ENCODE data around the gene CD44. TPM values are rescaled to one million over a fixed set of nuclear protein-coding genes. Genes with fewer than 3 reads are reported as not detected.

CD44 gene
- total RNA-seq, 3 donors from 2014 or later, result 468 to 781 (median 646) TPM

DNA sequence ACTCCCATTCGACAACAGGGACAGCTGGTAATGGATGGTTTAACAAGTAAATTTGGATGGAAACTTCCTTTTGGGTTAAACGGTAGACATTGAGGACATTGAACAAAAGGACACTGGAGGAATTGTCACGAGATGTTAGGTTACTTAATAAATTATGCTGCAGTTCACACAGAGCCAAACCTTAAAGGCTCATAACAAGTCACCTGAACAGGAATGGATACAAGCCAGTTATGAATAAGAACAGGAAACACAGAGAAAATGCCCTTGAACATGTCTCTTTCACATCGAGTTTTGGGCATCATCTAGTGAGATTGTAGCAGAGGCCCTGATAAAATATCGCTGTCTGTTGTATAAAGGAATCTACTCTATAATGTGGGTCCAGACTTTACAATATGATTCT, 65.6 kb downstream of the CD44 start:
- peaks cover 92% of the 10 kb centered on the region for H3K36me3 Mint-ChIP-seq (ENCODE audit: insufficient read depth)
- H3K4me3 Mint-ChIP-seq, result no peak overlapping the region
- ATAC-seq (no peak), DNase-seq (no peak)
- H3K9me3 Mint-ChIP-seq, result no peaks in the 10 kb centered on the region
- no peaks in the 10 kb centered on the region for H3K27me3 Mint-ChIP-seq (ENCODE audit: low read depth)
- H3K4me1 Mint-ChIP-seq (ENCODE audit: low read depth), result peaks cover 42% of the 10 kb centered on the region

DNA sequence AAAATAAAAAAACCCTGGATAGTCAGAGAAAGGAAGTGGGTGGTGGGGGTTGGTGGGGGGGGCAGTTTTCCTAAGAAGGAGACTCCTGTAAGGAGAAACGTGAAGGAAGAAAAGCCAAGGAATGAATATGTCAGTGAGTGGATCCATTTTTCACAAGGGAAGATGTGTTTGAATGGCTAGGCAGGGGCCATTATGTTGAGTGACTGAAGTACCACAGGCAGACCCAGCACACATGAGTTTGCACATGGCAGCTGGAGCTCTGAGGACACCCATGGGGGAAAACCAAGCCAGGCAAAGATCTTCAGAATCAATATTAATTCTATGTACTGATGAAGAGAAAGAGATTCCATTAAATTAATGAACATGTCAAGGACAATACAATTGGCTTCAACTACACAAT, 67.6 kb downstream of the CD44 start:
- peaks cover 6% of the 10 kb centered on the region for H3K9me3 Mint-ChIP-seq
- ATAC-seq (no peak), DNase-seq (no peak)
- H3K4me1 Mint-ChIP-seq (ENCODE audit: low read depth), result peaks cover 41% of the 10 kb centered on the region
- H3K4me3 Mint-ChIP-seq, result no peak overlapping the region
- H3K36me3 Mint-ChIP-seq (ENCODE audit: insufficient read depth), result peaks cover 91% of the 10 kb centered on the region
- H3K27me3 Mint-ChIP-seq (ENCODE audit: low read depth), result no peaks in the 10 kb centered on the region

DNA sequence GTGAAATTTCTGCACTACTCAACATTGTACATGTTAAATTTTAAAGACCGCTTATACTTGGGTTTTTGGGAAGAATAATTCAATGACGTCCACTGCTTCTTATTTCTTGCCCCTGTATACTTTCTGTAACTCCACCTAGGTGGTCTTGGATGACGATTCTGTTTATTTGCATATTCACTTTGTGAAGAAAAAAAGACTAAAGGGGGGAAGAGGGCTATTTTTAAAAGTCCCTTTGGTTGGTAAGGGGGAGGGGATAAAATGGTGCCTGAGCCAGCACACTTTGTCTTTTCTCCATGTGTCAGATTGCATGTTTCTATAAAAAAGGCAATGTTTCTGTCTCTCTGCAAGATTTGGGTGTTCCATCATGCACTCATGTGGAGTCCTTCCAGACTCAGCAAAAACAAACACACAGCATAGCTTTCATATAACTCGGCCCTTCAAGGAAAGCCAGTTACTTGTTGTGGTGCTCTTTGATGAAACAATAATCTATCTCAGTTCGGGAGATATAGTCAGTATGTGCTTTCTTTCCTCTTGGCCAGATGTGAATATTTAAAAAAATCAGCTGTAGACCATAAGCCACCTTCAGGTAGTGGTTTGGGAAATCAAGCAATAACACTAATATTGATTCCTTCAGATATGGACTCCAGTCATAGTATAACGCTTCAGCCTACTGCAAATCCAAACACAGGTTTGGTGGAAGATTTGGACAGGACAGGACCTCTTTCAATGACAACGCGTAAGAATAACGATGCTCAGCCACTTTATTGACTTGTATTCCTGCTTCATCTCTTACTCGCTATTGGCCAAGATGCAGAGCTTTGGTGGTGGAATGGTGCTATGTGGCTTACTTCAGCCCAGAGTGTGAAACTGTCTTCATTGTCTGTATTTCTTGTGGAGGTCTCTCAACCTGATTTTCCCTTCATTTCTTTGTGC, 68.8 kb downstream of the CD44 start:
- H3K4me3 Mint-ChIP-seq, result no peak overlapping the region
- peaks cover 87% of the 10 kb centered on the region for H3K36me3 Mint-ChIP-seq (ENCODE audit: insufficient read depth)
- ATAC-seq (no peak), DNase-seq (no peak)
- no peaks in the 10 kb centered on the region for H3K27me3 Mint-ChIP-seq (ENCODE audit: low read depth)
- H3K4me1 Mint-ChIP-seq (ENCODE audit: low read depth), result peaks cover 39% of the 10 kb centered on the region
- H3K9me3 Mint-ChIP-seq, result peaks cover 6% of the 10 kb centered on the region

DNA sequence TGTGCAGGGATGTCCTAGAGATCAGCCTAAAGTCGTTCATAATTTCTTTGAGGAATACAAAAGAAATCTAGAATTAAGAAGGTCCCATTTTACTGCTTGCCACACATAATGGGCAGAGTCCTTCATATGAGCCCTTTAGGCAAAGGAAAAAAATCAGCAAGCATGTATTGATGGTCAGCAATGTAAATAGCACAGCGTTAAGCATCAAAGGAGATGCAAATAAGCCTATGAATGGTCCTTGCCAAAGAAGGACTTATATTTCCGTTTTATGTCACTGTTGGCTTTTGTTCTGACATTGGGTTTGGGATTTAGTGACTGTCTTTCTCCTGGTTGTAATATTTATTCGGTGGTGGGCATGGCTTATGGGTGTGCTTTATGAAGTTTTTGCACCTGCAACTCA, 69.8 kb downstream of the CD44 start:
- H3K4me3 Mint-ChIP-seq, result no peak overlapping the region
- peaks cover 85% of the 10 kb centered on the region for H3K36me3 Mint-ChIP-seq (ENCODE audit: insufficient read depth)
- no peaks in the 10 kb centered on the region for H3K27me3 Mint-ChIP-seq (ENCODE audit: low read depth)
- H3K4me1 Mint-ChIP-seq (ENCODE audit: low read depth), result peaks cover 44% of the 10 kb centered on the region
- peaks cover 6% of the 10 kb centered on the region for H3K9me3 Mint-ChIP-seq
- ATAC-seq (no peak), DNase-seq (no peak)

DNA sequence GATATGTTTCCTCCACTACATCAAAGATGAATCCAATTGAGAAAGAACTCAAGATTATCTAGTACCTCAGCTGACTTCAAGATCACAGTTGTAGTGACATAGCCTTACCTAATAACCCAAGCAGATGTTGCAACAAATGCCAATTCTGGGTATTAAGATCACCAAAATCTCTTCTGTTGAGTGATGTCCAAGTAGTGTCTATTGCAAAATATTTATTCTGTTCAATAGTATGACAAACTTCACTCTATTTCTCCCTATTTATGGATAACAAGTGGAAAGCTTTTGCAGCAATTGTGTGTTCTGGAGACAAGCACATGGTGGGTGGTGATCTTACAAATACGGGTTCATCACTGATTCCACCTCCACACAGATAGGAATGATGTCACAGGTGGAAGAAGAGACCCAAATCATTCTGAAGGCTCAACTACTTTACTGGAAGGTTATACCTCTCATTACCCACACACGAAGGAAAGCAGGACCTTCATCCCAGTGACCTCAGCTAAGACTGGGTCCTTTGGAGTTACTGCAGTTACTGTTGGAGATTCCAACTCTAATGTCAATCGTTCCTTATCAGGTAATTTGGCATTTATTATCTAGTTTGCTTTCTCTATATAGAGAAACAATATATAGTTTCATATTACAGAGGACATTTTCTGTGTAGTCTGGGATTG, 72.0 kb downstream of the CD44 start:
- Mint-ChIP-seq H3K4me1 (ENCODE audit: low read depth) (peaks cover 55% of the 10 kb centered on the region), H3K4me3 (no peak overlapping the region), H3K27me3 (ENCODE audit: low read depth) (no peaks in the 10 kb centered on the region), H3K9me3 (peaks cover 6% of the 10 kb centered on the region), H3K36me3 (ENCODE audit: insufficient read depth) (peaks cover 80% of the 10 kb centered on the region)
- ATAC-seq, result no peak
- no peak for DNase-seq

DNA sequence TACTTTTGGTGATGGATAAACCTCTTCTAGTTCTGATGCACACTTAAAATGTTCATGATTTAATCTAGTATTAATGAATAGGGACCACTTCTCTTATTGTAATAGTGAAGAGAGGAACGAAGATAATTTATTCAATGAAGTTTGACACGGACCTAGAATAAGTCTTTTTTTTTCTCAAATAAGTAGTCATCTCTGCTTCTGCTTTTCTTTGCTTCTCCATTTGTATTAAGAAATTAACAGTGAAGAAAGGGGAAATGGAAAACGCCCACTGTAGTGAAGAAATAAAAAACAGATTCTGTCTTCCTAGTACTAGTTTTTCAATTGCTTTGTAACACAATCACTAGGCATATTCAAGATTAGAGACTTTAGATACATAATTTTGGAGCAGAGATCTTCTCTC, 73.0 kb downstream of the CD44 start:
- H3K27me3 Mint-ChIP-seq (ENCODE audit: low read depth), result no peaks in the 10 kb centered on the region
- no peak overlapping the region for H3K4me3 Mint-ChIP-seq
- H3K4me1 Mint-ChIP-seq (ENCODE audit: low read depth), result peaks cover 64% of the 10 kb centered on the region
- DNase-seq (no peak), ATAC-seq (no peak)
- peaks cover 80% of the 10 kb centered on the region for H3K36me3 Mint-ChIP-seq (ENCODE audit: insufficient read depth)
- H3K9me3 Mint-ChIP-seq, result peaks cover 6% of the 10 kb centered on the region

DNA sequence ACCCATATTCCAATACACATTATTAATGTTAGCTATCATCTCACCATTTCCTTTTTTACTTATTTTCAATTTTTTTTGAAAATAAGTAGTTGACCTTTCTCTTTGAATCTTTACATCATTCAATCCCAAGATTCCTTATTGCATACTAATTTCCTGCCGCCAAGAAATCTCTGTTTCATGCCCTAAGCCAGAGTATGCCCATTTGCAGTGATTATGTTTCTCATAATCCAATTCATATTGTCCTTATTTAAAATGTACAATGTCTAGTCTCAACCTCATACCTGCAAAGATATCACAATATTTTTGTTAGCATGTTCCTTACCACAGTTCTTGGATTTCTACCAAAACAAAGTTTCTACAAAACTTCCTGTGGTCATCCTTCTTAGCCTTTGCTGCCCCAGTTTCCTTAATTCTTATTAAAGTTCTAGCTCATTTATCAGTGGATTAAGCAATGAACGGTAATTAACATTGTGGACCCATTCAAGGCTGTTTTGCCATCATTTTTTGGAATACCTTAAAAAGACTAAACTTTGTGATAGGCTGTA, 75.3 kb downstream of the CD44 start:
- Mint-ChIP-seq H3K4me1 (ENCODE audit: low read depth) (peaks cover 68% of the 10 kb centered on the region), H3K9me3 (peaks cover 6% of the 10 kb centered on the region), H3K36me3 (ENCODE audit: insufficient read depth) (peaks cover 76% of the 10 kb centered on the region), H3K27me3 (ENCODE audit: low read depth) (no peaks in the 10 kb centered on the region), H3K4me3 (peak overlapping the region; percentile 11)
- ATAC-seq, result no peak
- no peak for DNase-seq

DNA sequence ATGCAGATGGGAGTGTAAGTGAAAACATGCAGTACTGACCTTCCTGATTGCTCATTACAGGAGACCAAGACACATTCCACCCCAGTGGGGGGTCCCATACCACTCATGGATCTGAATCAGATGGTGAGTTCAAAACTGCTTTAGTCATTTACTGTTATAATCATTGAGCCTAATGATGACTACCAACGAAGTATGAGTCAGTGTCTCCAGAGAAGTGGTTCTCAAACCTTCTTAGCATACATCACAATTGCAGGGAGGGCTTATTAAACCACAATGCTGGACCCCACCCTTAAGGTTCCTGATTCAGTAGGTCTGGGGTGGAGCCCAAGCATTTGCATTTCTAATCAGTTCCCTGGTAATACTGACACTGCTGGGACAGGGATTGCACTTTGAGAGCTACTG, 75.8 kb downstream of the CD44 start:
- Mint-ChIP-seq H3K36me3 (ENCODE audit: insufficient read depth) (peaks cover 76% of the 10 kb centered on the region), H3K27me3 (ENCODE audit: low read depth) (no peaks in the 10 kb centered on the region), H3K9me3 (peaks cover 6% of the 10 kb centered on the region), H3K4me3 (peak overlapping the region; percentile 11), H3K4me1 (ENCODE audit: low read depth) (peaks cover 68% of the 10 kb centered on the region)
- DNase-seq (peak; percentile 41), ATAC-seq (peak; percentile 88 to 91)

DNA sequence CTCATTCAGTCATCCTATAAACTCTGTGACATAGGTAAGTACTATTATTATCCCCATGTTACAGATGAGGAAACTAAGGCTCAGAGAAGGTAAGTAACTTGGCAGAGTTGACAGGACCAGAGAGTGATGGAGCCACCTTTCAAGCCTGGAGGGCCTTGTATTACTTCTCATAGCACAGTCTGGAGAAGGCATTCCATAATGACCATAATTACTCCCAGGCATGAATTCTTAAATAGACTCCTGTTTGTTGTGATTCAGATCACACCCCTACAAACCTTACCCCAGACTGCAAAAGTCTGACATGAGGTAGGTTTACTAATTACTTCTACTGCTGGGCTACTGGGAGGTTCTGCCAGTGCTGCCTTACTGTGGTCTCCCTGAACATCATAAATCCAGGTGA, 77.0 kb downstream of the CD44 start:
- Mint-ChIP-seq H3K4me1 (ENCODE audit: low read depth) (peaks cover 62% of the 10 kb centered on the region), H3K9me3 (no peaks in the 10 kb centered on the region), H3K27me3 (ENCODE audit: low read depth) (no peaks in the 10 kb centered on the region), H3K36me3 (ENCODE audit: insufficient read depth) (peaks cover 69% of the 10 kb centered on the region), H3K4me3 (no peak overlapping the region)
- ATAC-seq (no peak), DNase-seq (no peak)

DNA sequence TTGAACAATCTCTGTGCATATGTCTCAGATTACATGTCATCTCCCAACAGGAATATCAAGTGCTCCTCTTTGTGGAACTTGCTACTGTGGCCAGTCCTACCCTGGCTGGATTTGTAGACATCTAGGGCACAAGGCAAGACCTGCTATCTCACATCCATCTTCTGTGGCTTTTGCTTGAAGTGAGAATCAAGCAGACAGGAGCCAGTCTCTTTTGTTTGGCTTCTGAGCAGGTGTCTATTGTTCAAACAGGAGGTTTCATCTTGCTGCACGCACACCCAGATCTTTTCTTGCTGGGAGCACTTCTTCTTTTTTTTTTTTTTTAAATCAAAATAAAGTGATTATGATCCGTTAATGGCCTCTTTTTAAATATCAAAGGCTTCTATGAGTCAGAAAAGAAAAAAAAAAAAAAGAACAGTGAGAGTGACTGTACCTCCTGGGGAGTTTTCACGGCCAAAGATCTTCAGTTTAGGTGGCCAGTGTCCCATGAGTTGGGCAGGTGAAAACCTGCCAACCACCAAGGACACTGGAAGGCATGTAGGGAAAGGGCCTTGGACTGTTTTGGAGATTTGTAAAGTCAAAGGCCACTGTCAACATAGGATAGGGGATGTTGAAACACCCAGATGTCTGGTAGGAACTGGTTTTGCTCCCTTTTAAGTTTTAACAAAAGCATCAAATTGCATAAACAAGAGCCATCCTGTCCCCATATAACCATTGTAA, 78.1 kb downstream of the CD44 start:
- peak overlapping the region; percentile 16 for H3K4me3 Mint-ChIP-seq
- peaks cover 67% of the 10 kb centered on the region for H3K36me3 Mint-ChIP-seq (ENCODE audit: insufficient read depth)

DNA sequence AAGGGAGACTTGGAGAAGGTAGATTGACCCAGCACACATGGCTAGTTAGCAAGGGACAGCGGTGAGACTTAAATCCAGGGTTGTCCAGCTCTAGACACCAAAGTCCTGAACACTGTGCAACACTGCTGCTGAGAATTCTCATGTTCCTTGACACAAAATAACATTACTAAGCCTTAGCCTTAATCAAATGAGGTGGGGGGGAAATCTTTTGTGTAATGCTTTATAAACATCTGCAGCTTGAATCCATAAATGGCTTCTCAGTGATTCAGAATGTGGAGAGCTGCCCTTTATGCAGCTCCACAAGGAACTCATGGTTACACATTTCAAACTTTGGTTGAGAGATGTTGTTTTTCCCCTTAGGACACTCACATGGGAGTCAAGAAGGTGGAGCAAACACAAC, 80.0 kb downstream of the CD44 start:
- H3K4me1 Mint-ChIP-seq (ENCODE audit: low read depth), result peaks cover 40% of the 10 kb centered on the region
- no peaks in the 10 kb centered on the region for H3K27me3 Mint-ChIP-seq (ENCODE audit: low read depth)
- peaks cover 71% of the 10 kb centered on the region for H3K36me3 Mint-ChIP-seq (ENCODE audit: insufficient read depth)
- DNase-seq, result no peak
- no peak for ATAC-seq
- H3K9me3 Mint-ChIP-seq, result no peaks in the 10 kb centered on the region
- no peak overlapping the region for H3K4me3 Mint-ChIP-seq

More for the DNA sequence above, 78.1 kb downstream of the CD44 start:
- no peaks in the 10 kb centered on the region for H3K27me3 Mint-ChIP-seq (ENCODE audit: low read depth)
- DNase-seq, result no peak
- peaks cover 54% of the 10 kb centered on the region for H3K4me1 Mint-ChIP-seq (ENCODE audit: low read depth)
- H3K9me3 Mint-ChIP-seq, result no peaks in the 10 kb centered on the region
- peak in 1 of 2 donors; percentile 32 for ATAC-seq

DNA sequence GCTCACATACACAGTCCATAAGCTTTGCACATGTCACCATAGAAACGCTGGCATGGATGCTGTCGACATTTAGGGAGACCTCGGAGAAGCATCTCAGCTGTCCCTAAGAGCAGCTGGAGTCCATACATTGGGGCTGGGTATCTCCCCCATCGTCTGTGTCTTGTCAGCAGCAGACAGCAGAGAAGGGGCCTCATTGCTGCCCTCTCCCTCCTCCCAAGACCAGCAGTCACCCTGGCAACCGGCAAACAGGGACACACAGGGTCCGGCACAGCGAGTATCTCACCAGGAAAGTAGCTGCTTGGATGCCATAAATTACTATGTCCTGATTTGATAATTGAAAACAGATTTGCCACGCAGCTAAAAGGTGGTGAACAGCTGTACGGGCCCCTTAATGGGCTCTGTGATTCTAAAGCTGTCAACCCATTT, 84.4 kb downstream of the CD44 start:
- H3K9me3 Mint-ChIP-seq, result no peaks in the 10 kb centered on the region
- peaks cover 7% of the 10 kb centered on the region for H3K4me1 Mint-ChIP-seq (ENCODE audit: low read depth)
- peaks cover 75% of the 10 kb centered on the region for H3K36me3 Mint-ChIP-seq (ENCODE audit: insufficient read depth)
- no peak overlapping the region for H3K4me3 Mint-ChIP-seq
- ATAC-seq (no peak), DNase-seq (no peak)
- H3K27me3 Mint-ChIP-seq (ENCODE audit: low read depth), result no peaks in the 10 kb centered on the region

DNA sequence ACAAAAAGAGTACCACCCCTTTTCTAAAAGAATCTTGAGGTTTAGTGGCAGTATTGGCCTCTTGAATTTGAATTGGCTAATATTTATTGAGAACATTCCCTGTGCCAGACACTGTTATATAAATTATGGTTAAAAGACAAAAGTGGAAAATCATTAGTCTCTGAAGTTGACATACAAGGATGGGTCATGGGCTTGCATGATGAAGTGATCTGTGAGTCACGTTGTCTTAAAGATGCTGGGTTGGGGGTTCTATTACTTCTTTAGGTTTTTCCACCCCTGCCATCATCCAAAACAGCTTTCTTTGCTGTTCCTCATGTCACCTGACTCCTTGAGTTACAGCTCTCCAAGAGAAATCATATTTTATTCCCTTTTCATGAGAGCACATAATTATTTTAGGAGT, 85.0 kb downstream of the CD44 start:
- H3K36me3 Mint-ChIP-seq (ENCODE audit: insufficient read depth), result peaks cover 76% of the 10 kb centered on the region
- H3K4me1 Mint-ChIP-seq (ENCODE audit: low read depth), result peaks cover 7% of the 10 kb centered on the region
- H3K9me3 Mint-ChIP-seq, result no peaks in the 10 kb centered on the region
- no peak for DNase-seq
- no peak overlapping the region for H3K4me3 Mint-ChIP-seq
- no peak for ATAC-seq
- H3K27me3 Mint-ChIP-seq (ENCODE audit: low read depth), result no peaks in the 10 kb centered on the region

DNA sequence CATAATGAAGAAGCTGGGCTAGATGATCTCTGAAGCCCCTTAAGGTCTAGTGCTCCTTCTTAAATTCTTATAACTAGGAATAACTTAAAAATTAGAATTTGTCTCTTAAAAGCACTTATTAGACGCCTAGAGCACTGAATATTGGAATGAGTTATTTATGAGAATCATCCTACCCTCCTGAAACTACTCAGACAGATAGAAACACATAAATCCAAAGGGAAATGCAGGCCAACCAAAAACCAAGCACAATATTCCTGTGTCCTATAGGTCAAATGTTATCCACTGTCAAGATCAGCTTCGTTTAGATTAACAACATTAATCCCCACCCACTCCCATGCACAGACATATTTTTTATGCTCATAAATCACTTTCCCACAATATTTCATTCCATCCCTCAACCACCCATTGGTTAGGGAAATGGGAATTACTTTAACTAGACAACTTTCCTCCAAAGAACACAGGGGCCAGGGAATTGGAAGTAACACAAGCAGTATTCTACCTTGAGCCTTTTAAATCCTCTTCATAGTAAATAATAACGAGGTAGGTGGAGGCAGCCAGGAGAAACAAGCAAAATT, 87.1 kb downstream of the CD44 start:
- no peaks in the 10 kb centered on the region for H3K27me3 Mint-ChIP-seq (ENCODE audit: low read depth)
- no peak overlapping the region for H3K4me3 Mint-ChIP-seq
- H3K4me1 Mint-ChIP-seq (ENCODE audit: low read depth), result peaks cover 8% of the 10 kb centered on the region
- no peak for DNase-seq
- ATAC-seq, result no peak
- H3K9me3 Mint-ChIP-seq, result no peaks in the 10 kb centered on the region
- H3K36me3 Mint-ChIP-seq (ENCODE audit: insufficient read depth), result peaks cover 85% of the 10 kb centered on the region

All from activated T-cell treated with anti-CD3 and anti-CD28 coated beads, Interleukin-2, amount 50 U/mL, for 4 hours (primary cell).